Lower leg skin (tissue), 3 donors: ENCODE measurements around the gene COPS7A.
"Not testable (repeated sequence)": the region's sequence is repeated elsewhere in the genome, so short reads cannot be mapped to it uniquely, and the experiment has no call there.

Source experiments
- CTCF ChIP-seq, 3 donors: fragments of 450-650 bp; IDR thresholded peaks; one replicate each; pipeline ENCODE4 v1.5.1; 2016; ENCODE audit warnings: antibody characterized with exemption in 3 of 3, mild to moderate bottlenecking in 3 of 3, moderate library complexity in 2 of 3
- POLR2A ChIP-seq, 2 donors: fragments of 450-650 bp; IDR thresholded peaks; one replicate each; pipeline ENCODE4 v1.6.1; 2016 to 2017; ENCODE audit warnings: antibody characterized with exemption in 2 of 2, mild to moderate bottlenecking in 1 of 2, moderate library complexity in 1 of 2

GRCh38 chr12:6743300-6743699 lies 19.5 kb downstream of the COPS7A start:
- TF ChIP-seq POLR2A, CTCF (IDR thresholded peaks at IDR 0.05): not testable (repeated sequence)
